Right lobe of liver (tissue), 4 donors: ENCODE results near the gene DVL2.
"Not testable (repeated sequence)": the region's sequence is repeated elsewhere in the genome, so short reads cannot be mapped to it uniquely, and the experiment has no call there.

Source experiments
- POLR2A ChIP-seq: fragments of 450-650 bp; IDR thresholded peaks from one replicate; pipeline ENCODE4 v1.6.1; 2017; ENCODE audit warnings: antibody characterized with exemption, mild to moderate bottlenecking
- TF ChIP-seq, protein P1 (sequence below), 4 donors: fragments of 200-600 bp in 3 of 4; fragments of 450-650 bp in 1 of 4; IDR thresholded peaks; one replicate each; pipeline versions ENCODE4 v1.5.1 to v1.8.0; 2016 to 2022; ENCODE audit warnings: antibody characterized with exemption in 4 of 4, mild to moderate bottlenecking in 2 of 4
- donor health status: DM: no; HTN: no; CAD: no.
- donor health status: DM: no; HTN: no; CAD: no.
- donor health status: DM: no; HTN: yes; CAD: no.

GRCh38 chr17:7182101-7182500, 52.2 kb downstream of the DVL2 start:
- not testable (repeated sequence) for TF ChIP-seq POLR2A
- TF ChIP-seq, protein P1, sequence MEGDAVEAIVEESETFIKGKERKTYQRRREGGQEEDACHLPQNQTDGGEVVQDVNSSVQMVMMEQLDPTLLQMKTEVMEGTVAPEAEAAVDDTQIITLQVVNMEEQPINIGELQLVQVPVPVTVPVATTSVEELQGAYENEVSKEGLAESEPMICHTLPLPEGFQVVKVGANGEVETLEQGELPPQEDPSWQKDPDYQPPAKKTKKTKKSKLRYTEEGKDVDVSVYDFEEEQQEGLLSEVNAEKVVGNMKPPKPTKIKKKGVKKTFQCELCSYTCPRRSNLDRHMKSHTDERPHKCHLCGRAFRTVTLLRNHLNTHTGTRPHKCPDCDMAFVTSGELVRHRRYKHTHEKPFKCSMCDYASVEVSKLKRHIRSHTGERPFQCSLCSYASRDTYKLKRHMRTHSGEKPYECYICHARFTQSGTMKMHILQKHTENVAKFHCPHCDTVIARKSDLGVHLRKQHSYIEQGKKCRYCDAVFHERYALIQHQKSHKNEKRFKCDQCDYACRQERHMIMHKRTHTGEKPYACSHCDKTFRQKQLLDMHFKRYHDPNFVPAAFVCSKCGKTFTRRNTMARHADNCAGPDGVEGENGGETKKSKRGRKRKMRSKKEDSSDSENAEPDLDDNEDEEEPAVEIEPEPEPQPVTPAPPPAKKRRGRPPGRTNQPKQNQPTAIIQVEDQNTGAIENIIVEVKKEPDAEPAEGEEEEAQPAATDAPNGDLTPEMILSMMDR (IDR thresholded peaks at IDR 0.05): not testable (repeated sequence)
